ENCODE data around the gene MTMR12. TPM values are rescaled to one million over a fixed set of nuclear protein-coding genes. Genes with fewer than 3 reads are reported as not detected.
A peak's percentile ranks its signal among the peaks of the same experiment; 100 is the strongest.
"Not testable (repeated sequence)": the region's sequence is repeated elsewhere in the genome, so short reads cannot be mapped to it uniquely, and the experiment has no call there.

The MTMR12 gene
- total RNA-seq, 1 donor from 2014 or later = 20.4 TPM

- TF ChIP-seq CTCF (IDR thresholded peaks at IDR 0.05) = no peak
- H3K9me3 Mint-ChIP-seq (ENCODE audit: low read depth) = peaks cover 6% of the 10 kb centered on the region
- no peaks in the 10 kb centered on the region for H3K27me3 Mint-ChIP-seq (ENCODE audit: low read depth)
- H3K27ac Mint-ChIP-seq (ENCODE audit: unreplicated experiment) = no peak overlapping the region
- no peak for DNase-seq (ENCODE audit: low spot score)
- H3K4me1 Mint-ChIP-seq (ENCODE audit: low read depth) = peaks cover 12% of the 10 kb centered on the region
- peaks cover 5% of the 10 kb centered on the region for H3K36me3 Mint-ChIP-seq (ENCODE audit: low read depth)
- no peak overlapping the region for H3K4me3 Mint-ChIP-seq (ENCODE audit: unreplicated experiment)
These were observed 12.9 kb upstream of the MTMR12 start for GRCh38 chr5:32325616-32326015.

GRCh38 chr5:32325062-32325461, 12.3 kb upstream of the MTMR12 start:
- Mint-ChIP-seq H3K9me3 (ENCODE audit: low read depth) (peaks cover 6% of the 10 kb centered on the region), H3K4me3 (ENCODE audit: unreplicated experiment) (peak overlapping the region; percentile 52), H3K4me1 (ENCODE audit: low read depth) (peaks cover 12% of the 10 kb centered on the region), H3K27me3 (ENCODE audit: low read depth) (no peaks in the 10 kb centered on the region), H3K36me3 (ENCODE audit: low read depth) (peaks cover 5% of the 10 kb centered on the region), H3K27ac (ENCODE audit: unreplicated experiment) (peak overlapping the region; percentile 86)
- no peak for DNase-seq (ENCODE audit: low spot score)
- no peak for TF ChIP-seq CTCF (IDR thresholded peaks at IDR 0.05)

DNA sequence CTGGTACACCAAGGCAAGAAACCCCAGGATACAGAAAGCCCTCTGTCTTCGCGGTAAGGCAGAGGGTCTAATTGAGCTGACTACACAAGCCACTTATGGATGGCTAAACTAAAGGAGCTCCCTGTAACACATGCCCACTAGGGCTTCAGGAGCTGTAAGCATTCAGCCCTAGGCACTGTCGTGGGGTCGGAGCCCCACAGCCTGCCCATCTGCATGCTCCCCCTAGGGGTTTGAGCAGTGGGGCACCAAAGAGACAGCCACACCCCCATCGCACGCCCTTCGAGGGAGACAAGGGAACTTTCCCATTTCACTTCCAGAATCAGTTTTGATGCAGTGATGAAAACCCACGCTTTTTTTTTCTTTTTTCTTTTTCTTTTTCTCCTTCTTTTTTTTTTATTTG, 11.0 kb upstream of the MTMR12 start:
- H3K4me3 Mint-ChIP-seq (ENCODE audit: unreplicated experiment) = no peak overlapping the region
- no peak overlapping the region for H3K27ac Mint-ChIP-seq (ENCODE audit: unreplicated experiment)
- no peaks in the 10 kb centered on the region for H3K27me3 Mint-ChIP-seq (ENCODE audit: low read depth)
- no peak for DNase-seq (ENCODE audit: low spot score)
- peaks cover 10% of the 10 kb centered on the region for H3K4me1 Mint-ChIP-seq (ENCODE audit: low read depth)
- no peak for TF ChIP-seq CTCF (IDR thresholded peaks at IDR 0.05)
- H3K9me3 Mint-ChIP-seq (ENCODE audit: low read depth) = peaks cover 6% of the 10 kb centered on the region
- peaks cover 5% of the 10 kb centered on the region for H3K36me3 Mint-ChIP-seq (ENCODE audit: low read depth)

DNA sequence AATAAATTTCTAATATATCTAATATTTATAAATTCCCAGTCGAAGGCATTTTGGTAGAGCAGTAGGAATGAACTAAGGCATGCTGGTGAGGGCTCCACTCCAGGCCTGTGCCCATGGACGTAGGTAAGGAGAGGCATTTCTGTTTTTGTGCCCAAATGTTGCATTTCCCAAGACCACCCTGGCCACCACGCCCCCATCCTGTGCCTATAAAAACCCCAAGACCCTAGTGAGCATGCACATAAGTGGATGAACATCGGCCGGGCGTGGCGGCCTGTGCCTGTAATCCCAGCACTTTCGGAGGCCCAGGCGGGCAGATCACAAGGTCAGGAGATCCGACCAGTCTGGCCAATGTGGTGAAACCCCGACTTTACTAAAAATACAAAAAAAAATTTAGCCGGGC, 10.1 kb upstream of the MTMR12 start:
- no peaks in the 10 kb centered on the region for H3K27me3 Mint-ChIP-seq (ENCODE audit: low read depth)
- H3K9me3 Mint-ChIP-seq (ENCODE audit: low read depth) = peaks cover 6% of the 10 kb centered on the region
- no peak overlapping the region for H3K27ac Mint-ChIP-seq (ENCODE audit: unreplicated experiment)
- H3K4me3 Mint-ChIP-seq (ENCODE audit: unreplicated experiment) = no peak overlapping the region
- TF ChIP-seq CTCF (IDR thresholded peaks at IDR 0.05) = no peak
- DNase-seq (ENCODE audit: low spot score) = no peak
- peaks cover 10% of the 10 kb centered on the region for H3K4me1 Mint-ChIP-seq (ENCODE audit: low read depth)
- peaks cover 5% of the 10 kb centered on the region for H3K36me3 Mint-ChIP-seq (ENCODE audit: low read depth)

- H3K27ac Mint-ChIP-seq (ENCODE audit: unreplicated experiment) = not testable (repeated sequence)
These were observed 9.0 kb upstream of the MTMR12 start for GRCh38 chr5:32321787-32322186.

GRCh38 chr5:32320576-32320975, 7.8 kb upstream of the MTMR12 start:
- Mint-ChIP-seq H3K4me3 (ENCODE audit: unreplicated experiment) (no peak overlapping the region), H3K9me3 (ENCODE audit: low read depth) (peaks cover 6% of the 10 kb centered on the region), H3K27ac (ENCODE audit: unreplicated experiment) (no peak overlapping the region), H3K27me3 (ENCODE audit: low read depth) (no peaks in the 10 kb centered on the region), H3K36me3 (ENCODE audit: low read depth) (peaks cover 5% of the 10 kb centered on the region), H3K4me1 (ENCODE audit: low read depth) (peaks cover 13% of the 10 kb centered on the region)
- no peak for DNase-seq (ENCODE audit: low spot score)
- TF ChIP-seq CTCF (IDR thresholded peaks at IDR 0.05) = no peak

More at GRCh38 chr5:32321787-32322186, 9.0 kb upstream of the MTMR12 start:
- H3K9me3 Mint-ChIP-seq (ENCODE audit: low read depth); H3K36me3 Mint-ChIP-seq (ENCODE audit: low read depth); DNase-seq (ENCODE audit: low spot score); H3K4me3 Mint-ChIP-seq (ENCODE audit: unreplicated experiment); H3K27me3 Mint-ChIP-seq (ENCODE audit: low read depth): not testable (repeated sequence)
- peaks cover 13% of the 10 kb centered on the region for H3K4me1 Mint-ChIP-seq (ENCODE audit: low read depth)
